ENCODE results near the gene WDR72.
A peak's percentile ranks its signal among the peaks of the same experiment; 100 is the strongest.
"Not testable (repeated sequence)": the region's sequence is repeated elsewhere in the genome, so short reads cannot be mapped to it uniquely, and the experiment has no call there.

WDR72 gene

GRCh38 chr15:53588773-53589172 lies 170.7 kb downstream of the WDR72 start:
- DNase-seq, result no peak

- DNase-seq, result peak; percentile 51
Observed at GRCh38 chr15:53586799-53587198, 172.7 kb downstream of the WDR72 start.

DNA sequence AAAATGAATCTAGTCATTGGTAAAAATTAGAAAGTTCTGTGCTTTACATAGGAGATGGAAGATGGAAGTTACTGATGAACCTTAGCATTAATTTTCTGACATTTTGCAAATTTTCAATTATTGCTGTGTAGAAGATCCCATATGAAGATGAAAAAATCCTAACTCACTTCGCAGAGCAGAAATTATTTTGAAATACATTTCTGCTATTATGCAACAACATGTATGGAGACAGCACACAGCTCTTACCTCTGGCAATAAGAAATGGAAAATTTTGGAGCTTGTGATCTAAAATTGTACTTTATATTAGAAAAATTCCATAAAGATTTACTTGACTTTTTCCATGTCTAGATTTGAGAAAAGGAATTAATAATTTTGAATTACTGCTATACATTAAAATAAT lies 177.9 kb downstream of the WDR72 start:
- DNase-seq, result no peak

DNA sequence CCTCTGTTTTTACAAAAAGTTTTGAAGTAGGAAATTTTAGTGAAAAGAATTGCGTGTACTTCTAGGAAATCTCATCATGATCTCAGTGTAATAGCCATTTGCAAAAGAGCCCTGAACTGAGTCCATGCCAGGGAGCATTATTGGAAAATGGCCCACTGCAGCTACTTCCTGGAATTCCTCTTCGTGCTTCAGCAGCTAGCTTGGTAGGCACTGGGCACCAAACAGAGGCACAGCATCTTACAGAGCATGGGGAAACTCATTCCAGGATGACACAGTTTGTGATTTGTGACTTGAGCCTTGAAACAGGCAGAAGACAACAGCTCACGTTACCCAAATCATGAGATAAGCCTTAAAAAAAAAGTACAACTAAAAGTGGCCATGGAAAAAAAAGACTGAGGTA lies 179.1 kb downstream of the WDR72 start:
- no peak for DNase-seq

DNA sequence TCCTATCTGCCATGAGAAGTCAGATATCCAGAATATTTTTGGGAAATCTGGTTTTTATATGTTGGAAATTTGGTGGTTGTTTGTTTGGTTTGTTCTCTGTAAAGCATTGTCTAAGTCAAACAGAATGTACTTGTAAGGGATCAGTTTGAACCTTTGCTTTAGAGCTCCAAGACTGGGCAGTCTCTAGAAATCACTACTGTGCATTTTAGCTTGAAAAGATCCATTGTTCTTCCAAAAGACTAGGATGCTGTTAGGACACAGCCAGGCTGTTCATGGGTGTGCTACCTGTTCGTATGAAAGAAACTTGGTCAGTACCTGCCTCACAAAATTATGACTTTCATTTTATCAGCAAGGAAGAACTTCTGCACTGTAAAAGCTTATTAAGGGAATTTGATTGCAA lies 182.6 kb downstream of the WDR72 start:
- no peak for DNase-seq

DNA sequence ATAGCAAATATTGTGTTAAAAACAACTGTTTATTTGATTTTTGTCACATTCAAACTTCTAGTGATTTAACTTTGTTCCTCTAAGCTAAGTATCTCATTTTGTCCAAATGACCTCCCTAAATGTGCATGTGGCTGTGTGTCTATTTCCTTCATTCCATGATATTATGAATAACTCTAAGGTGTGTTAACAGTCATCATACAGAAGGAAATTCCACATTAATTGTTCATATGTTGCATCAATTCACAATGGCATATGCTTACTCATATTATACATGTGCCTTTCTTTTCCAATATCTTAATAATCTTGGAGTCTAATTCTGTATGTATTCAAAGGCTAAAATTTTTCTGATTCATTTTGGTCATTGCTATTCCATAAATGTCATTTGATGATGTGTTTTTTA lies 186.4 kb downstream of the WDR72 start:
- DNase-seq, result no peak

DNA sequence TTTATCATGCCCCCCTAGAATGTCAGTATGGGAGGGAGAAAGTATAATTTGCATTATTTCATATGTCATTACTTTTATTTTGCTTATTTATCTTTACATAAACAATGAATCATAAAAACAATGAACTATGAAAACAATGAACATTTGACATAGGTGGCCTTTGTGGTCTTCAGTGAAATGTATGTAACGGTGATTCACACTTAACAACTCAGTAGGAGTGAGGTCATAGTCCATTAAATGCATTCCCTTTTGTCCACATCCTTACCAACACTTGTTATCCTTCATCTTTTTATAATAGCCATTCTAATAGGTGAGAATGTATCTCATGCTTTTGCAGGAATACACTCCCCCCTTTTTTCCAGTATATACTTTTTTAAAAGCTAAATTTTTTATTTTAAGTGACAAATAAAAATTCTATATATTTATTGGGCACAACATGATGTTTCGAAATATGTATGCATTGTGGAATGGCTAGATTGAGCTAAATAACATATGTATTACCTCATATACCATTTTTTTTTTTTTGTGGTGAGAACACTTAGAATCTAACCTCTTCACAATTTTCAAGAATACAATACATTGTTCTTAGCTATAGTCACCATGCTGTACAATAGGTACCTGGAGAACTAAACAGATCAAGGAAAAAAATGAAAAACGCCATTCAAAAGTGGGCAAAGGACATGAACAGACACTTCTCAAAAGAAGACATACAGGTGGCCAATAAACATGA lies 189.5 kb downstream of the WDR72 start:
- DNase-seq, result no peak

DNA sequence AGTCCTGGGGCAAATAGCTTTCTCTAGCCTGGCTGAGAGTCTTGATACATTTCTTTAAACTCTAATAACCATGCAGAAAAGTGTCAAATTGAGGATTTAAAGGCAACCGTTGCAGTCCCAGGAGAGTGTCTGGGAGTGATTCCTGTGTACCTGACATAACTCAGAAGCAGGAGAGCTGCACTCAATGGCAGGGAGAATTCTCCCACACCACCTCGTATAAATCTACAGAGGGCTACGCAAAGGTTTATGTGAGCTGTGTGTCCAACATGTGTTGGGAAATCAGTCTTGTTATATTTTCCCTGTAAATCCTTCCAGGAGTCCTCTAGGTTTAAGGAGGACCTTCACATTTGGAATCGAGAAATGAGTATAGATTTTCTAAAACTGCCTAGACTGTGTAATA lies 192.6 kb downstream of the WDR72 start:
- DNase-seq, result no peak

GRCh38 chr15:53565721-53566120 lies 193.7 kb downstream of the WDR72 start:
- DNase-seq, result no peak

DNA sequence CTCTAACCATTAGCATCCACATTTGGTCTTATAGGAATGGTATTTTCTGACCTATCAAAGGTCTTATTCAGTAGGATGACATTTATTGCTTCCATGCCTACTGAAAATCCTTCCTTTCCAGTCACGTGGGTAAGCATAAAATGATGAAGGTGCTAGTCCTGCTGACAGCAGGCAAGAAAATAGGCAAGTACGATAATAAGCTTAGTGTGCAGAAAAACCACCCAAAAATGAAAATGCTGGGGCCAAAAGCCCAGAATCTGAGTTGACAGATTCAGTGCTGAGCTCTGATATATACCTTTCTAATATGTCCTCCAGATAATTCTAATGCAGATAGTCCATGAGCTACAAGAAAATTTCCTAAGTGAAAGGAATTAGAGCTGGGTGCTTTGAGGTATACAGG lies 194.8 kb downstream of the WDR72 start:
- no peak for DNase-seq

GRCh38 chr15:53563627-53564026 lies 195.8 kb downstream of the WDR72 start:
- DNase-seq, result no peak

GRCh38 chr15:53559364-53560277 lies 199.8 kb downstream of the WDR72 start:
- no peak for DNase-seq

DNA sequence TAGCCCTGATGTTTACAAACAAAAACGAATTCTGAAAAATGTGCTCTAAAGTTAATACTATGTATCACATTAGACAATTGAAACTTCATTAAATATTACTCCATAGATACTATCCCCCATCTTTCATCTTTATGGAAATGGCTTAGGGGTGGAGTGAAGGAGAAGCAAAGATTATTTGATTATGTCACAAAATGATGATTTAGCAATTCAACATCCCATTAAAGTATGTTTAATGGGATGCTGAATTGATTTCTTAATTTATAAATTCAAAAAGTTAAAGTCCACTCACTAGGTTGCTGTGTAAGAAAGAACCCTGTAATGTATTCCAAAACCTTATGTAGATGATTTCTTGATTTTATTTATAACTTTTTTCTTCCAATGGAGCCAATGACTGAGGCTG lies 201.1 kb downstream of the WDR72 start:
- no peak for DNase-seq

DNA sequence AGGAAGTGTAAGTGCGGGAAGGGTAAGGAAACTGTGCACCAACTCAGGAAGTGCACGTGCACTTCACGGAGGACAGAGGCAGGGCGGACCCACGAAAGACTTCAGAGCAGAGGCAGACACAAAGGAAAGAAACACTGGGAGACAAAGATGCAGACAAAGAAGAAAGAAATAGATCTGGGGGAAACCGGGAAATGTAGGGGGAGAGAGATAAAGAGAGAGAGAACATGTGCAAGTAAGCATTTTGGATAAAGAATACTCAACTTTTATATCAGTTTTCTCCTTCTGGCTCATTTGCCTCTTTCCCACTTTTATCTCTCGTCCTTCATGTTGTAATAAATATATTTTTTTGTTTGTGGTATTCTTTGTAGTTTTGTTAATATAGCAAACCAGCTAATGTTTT lies 204.2 kb downstream of the WDR72 start:
- DNase-seq, result no peak

DNA sequence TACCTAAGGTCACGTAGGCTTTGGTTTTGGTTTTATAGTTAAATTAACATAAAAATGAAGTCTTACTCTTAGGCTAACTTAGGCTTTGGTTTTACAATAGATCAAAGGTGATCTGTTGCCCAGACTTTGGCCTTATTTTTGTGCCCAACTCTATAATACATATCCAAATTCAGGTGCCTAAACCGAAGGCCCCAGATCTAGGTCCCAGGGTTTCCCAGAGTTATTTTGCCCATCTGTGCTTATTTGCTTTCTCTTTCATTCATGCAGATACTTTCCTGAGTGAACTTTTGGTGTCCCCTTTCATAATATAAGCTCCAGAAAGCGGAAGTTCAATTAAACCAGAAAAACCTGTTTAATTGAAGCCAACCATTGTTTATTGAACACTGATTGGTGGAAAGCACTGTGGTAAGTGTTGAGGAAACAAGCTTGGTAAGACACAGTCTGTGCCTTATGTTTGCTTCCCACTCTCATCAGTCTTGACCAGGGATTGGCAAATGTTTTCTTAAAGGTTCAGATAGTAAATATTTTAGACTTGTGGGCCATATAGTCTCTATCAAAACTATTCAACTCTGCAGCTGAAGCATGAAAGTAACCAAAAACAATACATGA lies 209.7 kb downstream of the WDR72 start:
- no peak for DNase-seq

GRCh38 chr15:53548236-53548635 lies 211.2 kb downstream of the WDR72 start:
- peak; percentile 59 for DNase-seq

DNA sequence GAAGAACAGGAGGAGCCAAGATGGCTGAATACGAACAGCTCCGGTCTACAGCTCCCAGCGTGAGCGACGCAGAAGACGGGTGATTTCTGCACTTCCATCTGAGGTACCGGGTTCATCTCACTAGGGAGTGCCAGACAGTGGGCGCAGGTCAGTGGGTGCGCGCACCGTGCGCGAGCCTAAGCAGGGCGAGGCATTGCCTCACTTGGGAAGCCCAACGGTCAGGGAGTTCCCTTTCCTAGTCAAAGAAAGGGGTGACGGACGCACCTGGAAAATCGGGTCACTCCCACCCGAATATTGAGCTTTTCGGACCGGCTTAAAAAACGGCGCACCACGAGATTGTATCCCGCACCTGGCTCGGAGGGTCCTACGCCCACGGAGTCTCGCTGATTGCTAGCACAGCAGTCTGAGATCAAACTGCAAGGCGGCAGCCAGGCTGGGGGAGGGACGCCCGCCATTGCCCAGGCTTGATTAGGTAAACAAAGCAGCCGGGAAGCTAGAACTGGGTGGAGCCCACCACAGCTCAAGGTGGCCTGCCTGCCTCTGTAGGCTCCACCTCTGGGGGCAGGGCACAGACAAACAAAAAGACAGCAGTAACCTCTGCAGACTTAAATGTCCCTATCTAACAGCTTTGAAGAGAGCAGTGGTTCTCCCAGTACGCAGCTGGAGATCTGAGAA lies 218.7 kb downstream of the WDR72 start:
- not testable (repeated sequence) for DNase-seq

GRCh38 chr15:53539878-53540277 lies 219.6 kb downstream of the WDR72 start:
- no peak for DNase-seq

- no peak for DNase-seq
Observed at GRCh38 chr15:53536479-53537120, 222.9 kb downstream of the WDR72 start.

- peak; percentile 73 for DNase-seq
Observed at GRCh38 chr15:53535886-53536285, 223.6 kb downstream of the WDR72 start.

GRCh38 chr15:53534105-53534839 lies 225.2 kb downstream of the WDR72 start:
- DNase-seq, result no peak

DNA sequence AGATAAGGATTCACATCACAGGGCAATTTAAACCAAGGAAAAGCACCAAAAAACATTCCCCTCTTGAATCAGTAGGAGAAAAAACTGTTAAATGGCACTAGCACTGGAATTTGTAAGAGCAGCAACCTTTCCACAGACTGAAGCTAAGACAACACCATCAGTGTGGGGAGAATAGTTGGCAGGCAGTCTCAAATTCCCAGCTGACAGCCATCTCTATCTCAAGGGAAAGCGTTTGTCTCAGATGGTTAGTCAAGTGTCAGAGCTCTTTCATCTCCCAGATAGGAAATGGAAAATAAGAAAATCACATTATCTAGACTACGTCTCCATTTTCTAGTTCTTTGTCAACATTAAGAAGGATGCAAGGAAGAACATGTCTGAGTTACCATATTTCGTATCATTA lies 228.7 kb downstream of the WDR72 start:
- DNase-seq, result peak; percentile 38
